Articular chondrocyte of knee joint (primary cell): ENCODE data around the gene MMP28. TPM values are rescaled to one million over a fixed set of nuclear protein-coding genes. Genes with fewer than 3 reads are reported as not detected.

Source experiments
- total RNA-seq: library from RNA; depleted of rRNA; stranded (reverse); fragments of >200 nt; gene quantifications from 2 replicates; pipeline ENCODE4 v1.2.3, GENCODE V29; 2012

Gene MMP28, protein sequence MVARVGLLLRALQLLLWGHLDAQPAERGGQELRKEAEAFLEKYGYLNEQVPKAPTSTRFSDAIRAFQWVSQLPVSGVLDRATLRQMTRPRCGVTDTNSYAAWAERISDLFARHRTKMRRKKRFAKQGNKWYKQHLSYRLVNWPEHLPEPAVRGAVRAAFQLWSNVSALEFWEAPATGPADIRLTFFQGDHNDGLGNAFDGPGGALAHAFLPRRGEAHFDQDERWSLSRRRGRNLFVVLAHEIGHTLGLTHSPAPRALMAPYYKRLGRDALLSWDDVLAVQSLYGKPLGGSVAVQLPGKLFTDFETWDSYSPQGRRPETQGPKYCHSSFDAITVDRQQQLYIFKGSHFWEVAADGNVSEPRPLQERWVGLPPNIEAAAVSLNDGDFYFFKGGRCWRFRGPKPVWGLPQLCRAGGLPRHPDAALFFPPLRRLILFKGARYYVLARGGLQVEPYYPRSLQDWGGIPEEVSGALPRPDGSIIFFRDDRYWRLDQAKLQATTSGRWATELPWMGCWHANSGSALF
- 0.26 and 1.2 TPM in 2 replicates for total RNA-seq

DNA sequence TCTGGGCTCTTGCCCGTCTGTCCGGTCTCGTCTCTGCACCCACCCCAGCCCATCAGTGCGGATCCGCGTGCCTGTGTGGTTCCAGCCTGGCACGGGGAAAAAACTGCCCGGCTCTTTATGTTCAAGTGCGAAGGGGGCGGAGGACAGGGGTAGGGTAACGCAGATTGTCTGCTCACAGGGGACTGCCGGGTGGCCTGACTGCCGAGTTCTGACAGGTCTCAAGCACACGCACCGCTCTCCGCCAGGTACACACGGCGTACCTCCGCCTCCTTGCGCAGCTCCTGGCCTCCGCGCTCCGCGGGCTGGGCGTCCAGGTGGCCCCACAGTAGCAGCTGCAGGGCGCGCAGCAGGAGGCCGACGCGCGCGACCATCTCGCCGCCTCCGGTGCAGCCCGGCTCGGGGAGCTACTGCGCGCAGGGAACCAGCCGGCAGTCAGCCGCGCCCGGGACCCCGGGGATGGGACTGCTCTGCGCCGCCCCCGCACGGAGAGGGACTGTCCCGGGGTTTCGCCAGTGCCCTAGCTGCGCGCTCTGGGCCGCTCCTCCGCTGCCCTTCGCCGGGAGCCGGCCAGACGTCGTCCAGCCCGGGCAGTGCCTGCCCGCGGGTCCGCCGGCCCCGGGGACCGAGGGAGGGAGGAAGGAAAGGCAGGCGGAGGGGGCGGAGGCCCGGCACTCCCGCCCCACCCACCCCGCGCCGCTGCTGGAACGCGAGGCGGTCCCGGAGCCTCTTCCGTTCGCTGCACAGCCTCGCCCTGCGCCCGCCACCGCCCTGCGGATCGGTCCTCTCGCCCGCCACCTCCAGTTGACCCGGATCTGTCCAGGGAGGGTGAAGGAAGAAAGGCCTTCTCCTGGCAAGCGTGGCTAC lies at the start of gene MMP28:
Gene MMP28 (minus strand): TSS at position 635 of the 864 bp plus-strand sequence. CDS start 264 bp downstream, at position 371.

DNA sequence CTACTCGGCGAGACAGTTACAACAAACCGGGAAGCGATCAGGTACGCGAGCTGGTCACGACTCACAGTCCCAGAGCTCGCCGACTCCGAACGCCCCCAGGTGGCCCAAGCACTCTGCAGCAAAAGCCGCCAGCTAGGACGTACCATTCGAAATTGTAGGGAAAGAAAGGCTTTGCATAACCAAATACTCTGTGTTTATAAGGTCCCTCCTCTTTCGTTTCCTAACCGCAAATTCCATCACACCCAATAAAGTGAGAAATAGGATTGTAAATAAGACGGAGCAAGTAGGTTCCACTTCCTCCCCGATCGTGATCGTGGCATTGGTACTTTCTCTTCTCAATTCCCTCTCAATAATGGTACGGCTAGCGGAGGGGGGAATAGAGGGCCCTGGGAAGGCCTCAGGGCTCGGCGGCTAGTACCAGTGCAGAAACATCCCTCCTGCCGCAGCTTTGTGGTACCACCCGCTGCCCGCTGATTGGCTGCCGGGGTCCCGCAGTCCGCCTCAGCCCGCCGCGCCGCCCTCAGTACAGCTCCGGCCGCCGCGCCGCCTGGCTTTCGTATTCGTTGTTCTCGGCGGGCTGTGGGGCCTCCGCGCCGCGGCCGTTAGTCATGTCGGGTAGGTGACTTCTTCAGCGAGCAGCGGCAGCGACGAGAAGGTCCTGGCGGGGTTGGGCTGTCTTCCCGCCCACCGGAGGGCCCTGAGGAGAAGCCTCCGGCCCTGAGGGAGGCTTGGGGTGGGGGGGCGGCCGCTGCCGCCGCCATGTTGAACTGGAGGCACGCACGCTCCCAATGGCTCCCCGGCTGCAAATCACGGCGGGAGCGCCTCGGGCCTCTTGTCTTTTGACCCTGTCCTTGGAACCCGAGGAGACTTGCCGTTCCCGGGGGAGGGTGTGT lies 13.8 kb upstream of the MMP28 start, which contains the start of gene TAF15:
Gene TAF15 (plus strand): TSS at position 523 of the 893 bp plus-strand sequence. CDS start 86 bp downstream, at position 609.

DNA sequence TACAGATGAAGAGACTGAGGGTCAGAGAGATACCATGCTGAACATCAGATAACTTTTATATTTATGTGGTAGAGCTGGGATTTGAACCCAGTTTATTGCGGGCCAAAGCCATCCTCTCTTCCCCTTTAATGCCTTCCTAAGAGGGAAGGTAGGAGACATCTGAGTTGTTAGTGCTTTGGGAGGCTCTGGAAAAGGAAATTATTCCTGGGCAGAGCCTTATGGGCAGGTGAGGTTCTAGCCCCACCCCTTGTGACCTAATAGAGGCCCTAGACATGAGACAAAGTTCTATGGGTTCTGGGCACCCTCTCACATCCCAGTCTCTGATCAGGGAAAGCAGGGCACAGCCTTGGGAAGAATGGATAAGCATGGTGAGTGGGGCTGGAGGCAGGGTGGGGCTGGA lies 34.9 kb downstream of the MMP28 start, which contains the start of gene C17orf50:
Gene C17orf50 (plus strand): TSS at position 301 of the 400 bp plus-strand sequence. CDS start 55 bp downstream, at position 356.

DNA sequence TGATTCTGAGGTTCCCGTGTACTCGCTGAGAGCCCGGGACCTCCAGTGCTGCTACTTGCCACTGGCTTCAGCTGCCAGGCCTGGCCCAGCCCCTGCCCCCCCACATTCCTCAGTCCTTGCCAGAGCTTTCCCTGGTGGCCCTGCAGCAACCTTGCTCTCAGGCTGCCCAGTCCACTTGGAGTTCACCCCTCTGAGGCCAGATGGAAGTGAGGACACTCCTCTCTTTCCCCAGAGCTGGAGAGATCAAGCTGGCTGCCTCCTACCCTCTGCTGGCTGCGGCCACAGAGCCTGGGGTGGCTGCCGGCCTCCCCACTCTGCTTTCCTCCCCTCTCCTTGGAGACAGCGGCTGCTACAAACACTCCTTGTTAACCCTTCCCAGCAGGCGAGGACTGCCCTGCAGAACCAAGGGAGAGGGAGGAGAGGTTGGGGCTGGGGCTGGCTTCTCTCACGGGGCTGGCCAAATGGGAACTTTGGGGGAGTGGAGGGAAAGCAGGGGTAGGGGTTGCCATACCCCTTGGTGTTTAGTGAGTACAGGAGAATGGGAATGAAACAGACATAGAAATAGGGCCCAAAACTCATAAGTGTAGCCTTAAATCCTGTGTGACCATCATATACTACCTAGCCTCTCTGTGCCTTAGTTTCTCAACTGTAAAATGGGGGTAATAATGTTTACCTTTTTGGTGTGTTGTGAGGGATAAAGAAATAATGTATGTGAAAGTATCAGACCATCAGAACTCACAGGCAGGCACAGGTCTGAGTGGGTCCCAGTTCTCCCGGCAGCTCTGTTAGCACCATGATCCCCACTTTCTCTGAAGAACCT lies 42.3 kb downstream of the MMP28 start, which contains the start of gene GAS2L2:
Gene GAS2L2 (minus strand): TSS at position 295 of the 820 bp plus-strand sequence. CDS start 389 bp downstream, outside the sequence.

DNA sequence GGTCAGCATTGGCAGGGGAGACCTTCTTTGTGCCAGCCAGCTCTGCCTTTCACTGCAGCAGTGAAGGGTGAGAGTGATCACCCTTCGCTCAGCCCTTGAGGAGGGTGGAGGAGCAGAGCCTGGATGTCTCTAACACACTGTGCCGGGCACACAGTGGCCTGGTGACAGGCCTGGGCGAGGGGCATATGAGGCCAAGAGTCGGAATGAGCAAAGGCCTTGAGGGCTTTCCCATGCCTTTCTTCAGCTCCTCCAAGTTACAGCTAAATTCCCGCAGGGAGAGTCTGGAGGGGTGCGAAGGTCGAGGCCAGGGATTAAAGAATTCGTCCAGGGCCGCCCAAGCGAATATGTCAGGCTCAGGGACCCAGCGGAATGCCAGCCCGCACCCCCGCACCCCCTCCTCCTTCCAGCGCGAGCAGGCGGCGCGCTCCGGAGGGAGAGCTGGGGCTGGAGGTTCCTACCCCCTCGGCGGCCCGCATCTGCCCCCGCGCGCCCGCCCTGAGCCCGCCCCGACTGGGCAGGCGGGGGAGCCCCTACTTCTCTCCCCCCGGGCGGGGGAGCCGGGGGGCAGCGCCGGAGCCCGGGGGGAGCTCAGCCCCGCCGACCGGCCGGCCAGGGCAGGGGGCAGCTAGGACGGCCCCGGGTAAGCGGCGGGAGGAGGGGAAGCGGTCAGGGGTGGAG lies 64.1 kb downstream of the MMP28 start, which contains the start of gene RASL10B:
Gene RASL10B (plus strand): TSS at position 401 of the 678 bp plus-strand sequence. CDS start 3,546 bp downstream, outside the sequence.

Other genes starting within 250 kb of the MMP28 start
- not detected in 2 replicates for gene SLFN14, start 234.8 kb downstream of the MMP28 start, total RNA-seq
- gene PEX12, start 217.1 kb downstream of the MMP28 start, total RNA-seq, result 9.8 and 10.6 TPM in 2 replicates
- gene AP2B1, start 208.3 kb downstream of the MMP28 start, total RNA-seq, result 155 and 168 TPM in 2 replicates
- 0.91 and 1.4 TPM in 2 replicates for gene RASL10B, start 64.0 kb downstream of the MMP28 start, total RNA-seq
- gene GAS2L2, start 42.4 kb downstream of the MMP28 start, total RNA-seq, result under 0.01 TPM in 1 of 2 replicates, not detected in the other
- gene C17orf50, start 34.8 kb downstream of the MMP28 start, total RNA-seq, result not detected in 2 replicates
- 50.0 and 52.3 TPM in 2 replicates for gene TAF15, start 13.8 kb upstream of the MMP28 start, total RNA-seq
- gene HEATR9, start 73.2 kb upstream of the MMP28 start, total RNA-seq, result not detected in 2 replicates
- gene CCL5, start 84.7 kb upstream of the MMP28 start, total RNA-seq, result 0.13 and 0.43 TPM in 2 replicates
- gene RDM1, start 135.1 kb upstream of the MMP28 start, total RNA-seq, result 0.32 TPM in 1 of 2 replicates, not detected in the other
- gene LYZL6, start 148.1 kb upstream of the MMP28 start, total RNA-seq, result not detected in 2 replicates
- gene CCL16, start 185.9 kb upstream of the MMP28 start, total RNA-seq, result not detected in 2 replicates
- not detected in 2 replicates for gene CCL14, start 191.1 kb upstream of the MMP28 start, total RNA-seq
- gene CCL15, start 205.9 kb upstream of the MMP28 start, total RNA-seq, result not detected in 2 replicates
- gene CCL23, start 222.3 kb upstream of the MMP28 start, total RNA-seq, result not detected in 2 replicates